Esophagus squamous epithelium (tissue), 5 donors: Measurements from ENCODE around the gene TRAF3IP1. TPM values are rescaled to one million over a fixed set of nuclear protein-coding genes. Genes with fewer than 3 reads are reported as not detected.

Experiments
- DNase-seq: peaks from one replicate; lab custom pipeline; 2025; lab: John Stamatoyannopoulos, UW
- H3K27ac ChIP-seq, 4 donors: fragments of 200-600 bp; sonication (generic); one replicate each; pipeline ENCODE4 v1.5.1; 2016 to 2019; ENCODE audit warnings: mild to moderate bottlenecking in 1 of 4
- H3K27me3 ChIP-seq, 4 donors: fragments of 200-600 bp; sonication (generic); 1 replicate in 3 of 4; 2 replicates in 1 of 4; pipeline versions ENCODE4 v1.5.1 to v1.6.0; 2017 to 2021; ENCODE audit warnings: antibody characterized with exemption in 1 of 4
- H3K36me3 ChIP-seq, 3 donors: fragments of 200-600 bp; sonication (generic); one replicate each; pipeline ENCODE4 v1.5.1; 2016 to 2019
- H3K4me1 ChIP-seq, 3 donors: fragments of 200-600 bp; sonication (generic); one replicate each; pipeline ENCODE4 v1.5.1; 2017 to 2019
- H3K4me3 ChIP-seq, 4 donors: fragments of 200-600 bp; sonication (generic); 1 replicate in 3 of 4; 2 replicates in 1 of 4; pipeline ENCODE4 v1.5.1; 2016 to 2019; ENCODE audit warnings: mild to moderate bottlenecking in 2 of 4, moderate library complexity in 1 of 4
- H3K9me3 ChIP-seq, 3 donors: fragments of 200-600 bp; sonication (generic); one replicate each; pipeline ENCODE4 v1.5.1; 2016 to 2019
- POLR2A ChIP-seq, 4 donors: fragments of 450-650 bp; IDR thresholded peaks; one replicate each; pipeline ENCODE4 v1.6.1; 2017; ENCODE audit warnings: antibody characterized with exemption in 4 of 4, mild to moderate bottlenecking in 4 of 4, moderate library complexity in 3 of 4
- WGBS, 2 donors: methylation state at CpG; one replicate each; pipeline ENCODE4 v1.1.5; 2018; 5-methylcytosine and 5-hydroxymethylcytosine counted together
- intact Hi-C: fragments of 100-400 bp; cut with DNase I; formaldehyde crosslinking; loops from one replicate; pipeline ENCODE4 v1.15.0; 2022
- total RNA-seq, 4 donors: library from RNA; depleted of rRNA; stranded (reverse); fragments of >200 nt; gene quantifications; one replicate each; pipeline ENCODE4 v1.1.0, GENCODE V29; 2016
- TF ChIP-seq, protein P1 (sequence below), 6 experiments: fragments of 450-650 bp in 4 of 6; fragments of 200-600 bp in 2 of 6; sonication (generic) in 2 of 6; IDR thresholded peaks; one replicate each; pipeline ENCODE4 v1.5.1; 2016 to 2019; ENCODE audit warnings: antibody characterized with exemption in 6 of 6, mild to moderate bottlenecking in 4 of 6, moderate library complexity in 4 of 6
- donor health status: DM: yes; HTN: yes; CAD: no.

TRAF3IP1 gene
- total RNA-seq, 4 donors from 2014 or later: 5.4 to 13.5 (median 9.8) TPM

DNA sequence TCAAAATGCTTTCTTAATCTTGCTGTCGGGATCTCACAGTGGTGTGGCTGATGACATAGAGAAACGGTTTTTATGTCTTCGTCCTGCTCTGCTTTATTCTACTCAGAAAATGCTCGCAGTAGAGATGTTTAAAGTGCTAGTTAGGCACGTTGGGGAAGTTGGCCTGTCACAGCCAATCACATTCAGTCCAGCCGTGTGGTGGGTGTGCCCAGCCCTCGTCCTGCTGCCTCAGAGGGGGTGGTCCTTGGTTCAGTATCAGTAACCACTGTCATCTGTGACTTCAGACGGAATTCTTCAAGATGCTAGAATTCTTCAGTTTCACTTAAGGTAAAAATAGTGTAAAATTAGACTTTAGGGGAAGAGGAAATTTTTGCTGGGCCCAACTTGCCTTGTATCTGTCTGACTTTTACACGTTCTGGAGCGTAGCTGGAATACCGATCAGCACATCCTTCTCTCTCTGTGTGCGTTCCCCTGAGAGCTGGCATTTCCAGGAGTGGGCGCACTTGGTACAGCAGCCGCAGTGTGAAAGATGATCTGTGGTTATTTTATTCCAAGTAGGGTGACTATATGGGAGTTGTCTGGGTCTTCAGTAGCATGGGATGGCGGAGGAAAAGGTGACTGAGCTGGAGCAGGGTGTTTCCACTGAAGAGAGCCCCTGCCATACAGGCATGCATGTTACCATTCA lies 18.5 kb downstream of the TRAF3IP1 start:
- TF ChIP-seq, protein P1, sequence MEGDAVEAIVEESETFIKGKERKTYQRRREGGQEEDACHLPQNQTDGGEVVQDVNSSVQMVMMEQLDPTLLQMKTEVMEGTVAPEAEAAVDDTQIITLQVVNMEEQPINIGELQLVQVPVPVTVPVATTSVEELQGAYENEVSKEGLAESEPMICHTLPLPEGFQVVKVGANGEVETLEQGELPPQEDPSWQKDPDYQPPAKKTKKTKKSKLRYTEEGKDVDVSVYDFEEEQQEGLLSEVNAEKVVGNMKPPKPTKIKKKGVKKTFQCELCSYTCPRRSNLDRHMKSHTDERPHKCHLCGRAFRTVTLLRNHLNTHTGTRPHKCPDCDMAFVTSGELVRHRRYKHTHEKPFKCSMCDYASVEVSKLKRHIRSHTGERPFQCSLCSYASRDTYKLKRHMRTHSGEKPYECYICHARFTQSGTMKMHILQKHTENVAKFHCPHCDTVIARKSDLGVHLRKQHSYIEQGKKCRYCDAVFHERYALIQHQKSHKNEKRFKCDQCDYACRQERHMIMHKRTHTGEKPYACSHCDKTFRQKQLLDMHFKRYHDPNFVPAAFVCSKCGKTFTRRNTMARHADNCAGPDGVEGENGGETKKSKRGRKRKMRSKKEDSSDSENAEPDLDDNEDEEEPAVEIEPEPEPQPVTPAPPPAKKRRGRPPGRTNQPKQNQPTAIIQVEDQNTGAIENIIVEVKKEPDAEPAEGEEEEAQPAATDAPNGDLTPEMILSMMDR (IDR thresholded peaks at IDR 0.05): no peak
- no peak for TF ChIP-seq POLR2A (IDR thresholded peaks at IDR 0.05)
- no peak for DNase-seq
- Histone ChIP-seq H3K27me3 (no peaks in the 10 kb centered on the region), H3K36me3 (peaks cover 0 to 45% (median 0%) of the 10 kb centered on the region in 3 donors), H3K4me3 (no peak overlapping the region), H3K9me3 (no peaks in the 10 kb centered on the region), H3K27ac (no peak overlapping the region), H3K4me1 (no peaks in the 10 kb centered on the region)
- intact Hi-C loops: no loop called here
- 85 to 89% methylated on average over 13 to 15 of the region's 15 CpGs for WGBS, 2 donors

DNA sequence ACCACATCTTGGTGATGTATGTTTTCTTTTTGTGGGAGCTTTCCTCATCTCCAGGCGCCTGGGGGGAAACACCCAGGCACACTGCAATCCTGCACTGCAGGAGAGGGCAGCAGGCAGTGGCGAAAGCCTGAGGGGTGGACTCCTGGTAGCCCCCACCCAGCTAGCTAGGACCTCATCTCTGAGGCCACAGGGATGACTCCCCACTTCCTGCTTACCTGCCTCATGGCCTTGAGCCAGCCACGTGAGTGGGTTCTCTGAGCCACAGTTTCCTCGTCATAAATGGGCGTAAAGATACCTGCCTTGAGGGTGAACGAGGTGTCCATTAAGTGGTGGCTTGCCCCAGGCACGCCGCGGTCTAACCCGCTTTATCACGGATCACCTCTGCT lies 19.1 kb downstream of the TRAF3IP1 start:
- H3K4me1 ChIP-seq: no peaks in the 10 kb centered on the region
- WGBS, 2 donors: 70 to 100% methylated on average over 1 to 8 of the region's 11 CpGs
- H3K4me3 ChIP-seq: no peak overlapping the region
- H3K27me3 ChIP-seq: no peaks in the 10 kb centered on the region
- intact Hi-C loops: no loop called here
- H3K9me3 ChIP-seq: no peaks in the 10 kb centered on the region
- no peak for TF ChIP-seq POLR2A (IDR thresholded peaks at IDR 0.05)
- TF ChIP-seq, protein P1 (IDR thresholded peaks at IDR 0.05): no peak
- no peak overlapping the region for H3K27ac ChIP-seq
- DNase-seq: no peak
- peaks cover 0 to 44% (median 0%) of the 10 kb centered on the region in 3 donors for H3K36me3 ChIP-seq

DNA sequence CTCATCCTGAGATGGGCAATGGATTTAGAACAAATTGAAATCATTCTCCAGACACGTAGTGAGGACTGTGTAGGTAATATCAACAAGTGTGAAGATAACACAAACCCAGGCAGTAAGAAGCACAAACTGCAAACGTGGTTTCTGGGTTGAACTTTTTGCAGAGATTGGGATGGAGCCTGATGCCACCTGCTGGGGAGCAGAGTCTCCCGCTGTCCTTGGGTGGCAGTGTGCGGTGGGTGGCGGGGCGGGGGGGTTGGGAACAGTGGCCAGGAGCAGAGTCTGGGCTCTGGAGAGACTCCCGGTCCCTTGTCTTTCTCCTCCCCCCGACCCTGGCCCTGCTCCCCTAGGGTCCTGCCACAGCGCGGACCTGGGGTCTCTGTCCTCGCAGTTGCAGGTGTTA lies 19.5 kb downstream of the TRAF3IP1 start:
- Histone ChIP-seq H3K27me3 (no peaks in the 10 kb centered on the region), H3K9me3 (no peaks in the 10 kb centered on the region), H3K4me3 (no peak overlapping the region), H3K4me1 (no peaks in the 10 kb centered on the region), H3K36me3 (peaks cover 0 to 44% (median 0%) of the 10 kb centered on the region in 3 donors), H3K27ac (no peak overlapping the region)
- WGBS, 2 donors: 63 to 64% methylated on average over 5 to 9 of the region's 11 CpGs
- no peak for DNase-seq
- intact Hi-C loops: no loop called here
- TF ChIP-seq, protein P1 (IDR thresholded peaks at IDR 0.05): peak in 3 of 6 experiments; percentile 16 to 26 (median 16)
- TF ChIP-seq POLR2A (IDR thresholded peaks at IDR 0.05): no peak

DNA sequence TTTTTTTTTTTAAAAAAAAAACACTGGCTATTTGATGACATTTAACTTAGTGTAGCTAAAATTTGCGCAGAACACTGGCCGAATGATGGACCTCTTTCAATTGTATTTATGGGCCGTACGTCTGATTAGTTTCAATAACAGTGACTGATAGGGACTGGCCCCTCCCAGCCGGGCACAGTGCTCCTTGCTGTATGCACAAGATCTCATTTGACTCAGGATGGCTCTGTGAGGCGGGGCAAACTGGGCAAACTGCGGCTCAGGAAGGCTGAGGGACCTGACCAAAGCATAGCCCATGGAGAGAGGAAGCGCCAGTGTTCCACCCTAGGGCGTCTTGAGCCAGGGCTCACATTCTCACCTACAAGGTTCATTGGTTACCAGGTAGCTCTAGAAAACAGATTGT lies 21.2 kb downstream of the TRAF3IP1 start:
- no peak for DNase-seq
- intact Hi-C loops: no loop called here
- no peaks in the 10 kb centered on the region for H3K9me3 ChIP-seq
- WGBS, 2 donors: 89 to 90% methylated on average over 9 of the region's 9 CpGs
- no peak overlapping the region for H3K4me3 ChIP-seq
- H3K4me1 ChIP-seq: no peaks in the 10 kb centered on the region
- no peak for TF ChIP-seq POLR2A (IDR thresholded peaks at IDR 0.05)
- TF ChIP-seq, protein P1 (IDR thresholded peaks at IDR 0.05): no peak
- no peaks in the 10 kb centered on the region for H3K27me3 ChIP-seq
- H3K27ac ChIP-seq: no peak overlapping the region
- H3K36me3 ChIP-seq: peaks cover 0 to 47% (median 0%) of the 10 kb centered on the region in 3 donors

DNA sequence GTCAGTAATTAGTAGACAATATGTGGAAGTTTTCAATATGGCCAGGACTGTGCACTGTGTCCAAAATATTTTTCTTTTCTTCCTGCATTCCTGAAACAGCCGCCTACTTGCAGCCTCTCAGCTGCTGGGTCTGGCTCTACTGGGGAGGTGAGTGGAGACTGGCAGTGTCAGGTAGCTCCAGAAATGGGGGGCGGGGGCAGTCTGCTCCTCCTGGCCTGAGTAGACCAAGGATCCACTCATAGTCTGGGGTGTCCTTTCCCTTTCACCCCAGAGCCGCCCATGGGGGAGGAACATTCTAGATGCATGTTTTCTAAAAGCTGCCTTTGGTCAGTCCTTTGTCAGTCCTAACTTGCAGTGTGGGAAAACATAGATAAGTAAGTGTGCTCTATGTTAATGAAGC lies 23.7 kb downstream of the TRAF3IP1 start:
- Histone ChIP-seq H3K27ac (no peak overlapping the region), H3K9me3 (no peaks in the 10 kb centered on the region), H3K4me3 (no peak overlapping the region), H3K27me3 (no peaks in the 10 kb centered on the region), H3K36me3 (peaks cover 0 to 37% (median 0%) of the 10 kb centered on the region in 3 donors), H3K4me1 (no peaks in the 10 kb centered on the region)
- no peak for TF ChIP-seq POLR2A (IDR thresholded peaks at IDR 0.05)
- TF ChIP-seq, protein P1 (IDR thresholded peaks at IDR 0.05): no peak
- intact Hi-C loops: no loop called here
- DNase-seq: no peak
- WGBS, 2 donors: 85 to 89% methylated on average over 1 to 3 of the region's 3 CpGs
